ENCODE measurements around the gene P4HA3.

GRCh38 chr11:74276581-74276980, 34.9 kb downstream of the P4HA3 start:
- TF ChIP-seq SP1 (IDR thresholded peaks at IDR 0.05) (no peak), FOXA1 (IDR thresholded peaks at IDR 0.05) (no peak), ARNT (IDR thresholded peaks at IDR 0.05) (no peak), L3MBTL2 (conservative IDR thresholded peaks at IDR 0.05) (no peak), TARDBP (IDR thresholded peaks at IDR 0.05) (no peak), FOXM1 (IDR thresholded peaks at IDR 0.05; ENCODE audit: borderline replicate concordance) (no peak), NFRKB (IDR thresholded peaks at IDR 0.05) (no peak)
